Liver (tissue), 9 donors: ENCODE data around the gene PLA2G4B. TPM values are rescaled to one million over a fixed set of nuclear protein-coding genes. Genes with fewer than 3 reads are reported as not detected.

Experiments
- DNase-seq: peaks from one replicate; pipeline ENCODE4 v3.0.0-alpha.2; 2017; ENCODE audit warnings: low spot score
- H3K27ac ChIP-seq, 2 donors: one replicate each; pipeline ENCODE4 v1.7.0; 2013; ENCODE audit warnings: inconsistent platforms in 2 of 2, low read length in 2 of 2, control low read depth in 1 of 2, low read depth in 1 of 2, mild to moderate bottlenecking in 1 of 2
- H3K27me3 ChIP-seq, 4 donors: one replicate each; pipeline versions ENCODE4 v1.6.1 to v1.7.0; 2013; ENCODE audit warnings: low read length in 3 of 4, inconsistent platforms in 1 of 4, mild to moderate bottlenecking in 1 of 4, moderate library complexity in 1 of 4; ENCODE audit not compliant: control insufficient read depth in 4 of 4, insufficient read depth in 4 of 4
- H3K36me3 ChIP-seq, 4 donors: one replicate each; pipeline versions ENCODE4 v1.6.1 to v1.7.0; 2013; ENCODE audit warnings: low read length in 3 of 4, mild to moderate bottlenecking in 3 of 4, low read depth in 1 of 4, moderate library complexity in 1 of 4; ENCODE audit not compliant: control insufficient read depth in 4 of 4, insufficient read depth in 3 of 4
- H3K4me1 ChIP-seq, 4 donors: one replicate each; pipeline versions ENCODE4 v1.6.1 to v1.7.0; 2013; ENCODE audit warnings: low read length in 3 of 4, mild to moderate bottlenecking in 3 of 4, moderate library complexity in 1 of 4; ENCODE audit not compliant: control insufficient read depth in 4 of 4, insufficient read depth in 4 of 4
- H3K4me3 ChIP-seq, 3 donors: one replicate each; pipeline versions ENCODE4 v1.6.1 to v1.7.0; 2013; ENCODE audit warnings: low read length in 3 of 3, control low read depth in 1 of 3, low read depth in 1 of 3, mild to moderate bottlenecking in 1 of 3
- H3K9ac ChIP-seq, 2 donors: one replicate each; pipeline ENCODE4 v1.7.0; 2013; ENCODE audit warnings: low read length in 2 of 2, mild to moderate bottlenecking in 2 of 2, moderate library complexity in 2 of 2, control low read depth in 1 of 2, low read depth in 1 of 2
- H3K9me3 ChIP-seq, 4 donors: one replicate each; pipeline versions ENCODE4 v1.6.1 to v1.7.0; 2013; ENCODE audit warnings: low read length in 3 of 4; ENCODE audit not compliant: control insufficient read depth in 4 of 4
- CTCF ChIP-seq: fragments of 150-350 bp; IDR thresholded peaks from 2 replicates; pipeline ENCODE4 v1.5.1; 2017; ENCODE audit warnings: improper control_type of control experiment, low read depth, low read length; ENCODE audit not compliant: missing input control
- EGR1 ChIP-seq, 2 donors: IDR thresholded peaks; 2 replicates each; pipeline ENCODE4 v1.6.1; 2016 to 2018; ENCODE audit warnings: antibody characterized with exemption in 2 of 2, low read depth in 2 of 2
- FOXA1 ChIP-seq: IDR thresholded peaks from 2 replicates; pipeline ENCODE4 v1.6.1; 2016; ENCODE audit warnings: antibody characterized with exemption
- FOXA2 ChIP-seq: IDR thresholded peaks from 2 replicates; pipeline ENCODE4 v1.6.1; 2016; ENCODE audit warnings: antibody characterized with exemption
- GABPA ChIP-seq, 2 donors: IDR thresholded peaks in 1 of 2; conservative IDR thresholded peaks in 1 of 2; 2 replicates each; pipeline ENCODE4 v1.6.1; 2016; ENCODE audit warnings: antibody characterized with exemption in 2 of 2, mild to moderate bottlenecking in 1 of 2, moderate library complexity in 1 of 2
- HNF4A ChIP-seq, 2 donors: conservative IDR thresholded peaks; 2 replicates each; pipeline ENCODE4 v1.6.1; 2016; ENCODE audit warnings: antibody characterized with exemption in 2 of 2, mild to moderate bottlenecking in 2 of 2
- HNF4G ChIP-seq: IDR thresholded peaks from 2 replicates; pipeline ENCODE4 v1.6.1; 2016; ENCODE audit warnings: antibody characterized with exemption
- JUND ChIP-seq, 2 donors: IDR thresholded peaks; 2 replicates each; pipeline ENCODE4 v1.6.1; 2016; ENCODE audit warnings: antibody characterized with exemption in 2 of 2
- NR2F2 ChIP-seq: IDR thresholded peaks from 2 replicates; pipeline ENCODE4 v1.6.1; 2016; ENCODE audit warnings: antibody characterized with exemption
- RAD21 ChIP-seq, 2 donors: IDR thresholded peaks; 2 replicates each; pipeline ENCODE4 v1.6.1; 2016; ENCODE audit warnings: antibody characterized with exemption in 2 of 2, mild to moderate bottlenecking in 2 of 2
- RXRA ChIP-seq, 2 donors: IDR thresholded peaks; 2 replicates each; pipeline ENCODE4 v1.6.1; 2017 to 2018; ENCODE audit warnings: antibody characterized with exemption in 2 of 2, mild to moderate bottlenecking in 1 of 2
- SP1 ChIP-seq: IDR thresholded peaks from 2 replicates; pipeline ENCODE4 v1.6.1; 2018; ENCODE audit warnings: antibody characterized with exemption, mild to moderate bottlenecking
- TAF1 ChIP-seq: conservative IDR thresholded peaks from 2 replicates; pipeline ENCODE4 v1.6.1; 2016; ENCODE audit warnings: antibody characterized with exemption, mild to moderate bottlenecking
- YY1 ChIP-seq: IDR thresholded peaks from 2 replicates; pipeline ENCODE4 v1.6.1; 2016; ENCODE audit warnings: antibody characterized with exemption, mild to moderate bottlenecking
- WGBS: extraction: QIAGEN DNeasy Blood & Tissue Kit; methylation state at CpG from one replicate; pipeline ENCODE4 v1.1.7; 2013; 5-methylcytosine and 5-hydroxymethylcytosine counted together
- polyA plus RNA-seq, 2 donors: library from polyadenylated mRNA; stranded (reverse) in 1 of 2; unstranded in 1 of 2; fragments of 200-250 nt in 1 of 2; fragments of >200 nt in 1 of 2; fragmentation: Nextera tagmentation in 1 of 2; extraction: Ambion mirVana in 1 of 2; gene quantifications; one replicate each; pipeline versions ENCODE4 v1.2.1 to v1.2.3, GENCODE V29; 2013 to 2015
- total RNA-seq, 2 donors: library from RNA; depleted of rRNA; stranded (reverse); fragments of >200 nt; gene quantifications; one replicate each; pipeline ENCODE4 v1.2.3, GENCODE V29; 2014
- TF ChIP-seq, protein P1 (sequence below): IDR thresholded peaks from 2 replicates; pipeline ENCODE4 v1.6.1; 2016; ENCODE audit warnings: antibody characterized with exemption, mild to moderate bottlenecking
- TF ChIP-seq, protein P2 (sequence below): IDR thresholded peaks from 2 replicates; pipeline ENCODE4 v1.6.1; 2016; ENCODE audit warnings: antibody characterized with exemption
- TF ChIP-seq, protein P3 (sequence below): IDR thresholded peaks from 2 replicates; pipeline ENCODE4 v1.6.1; 2016; ENCODE audit warnings: antibody characterized with exemption
- TF ChIP-seq, protein P4 (sequence below): IDR thresholded peaks from 2 replicates; pipeline ENCODE4 v1.6.1; 2016; ENCODE audit warnings: antibody characterized with exemption
- donor health status: healthy.
- donor health status: healthy.
- donor health status: healthy.
- donor health status: healthy.
- donor health status: healthy.

The PLA2G4B gene
- total and polyA plus RNA-seq, 4 donors, result 0.33 to 3.6 (median 2.3) TPM

DNA sequence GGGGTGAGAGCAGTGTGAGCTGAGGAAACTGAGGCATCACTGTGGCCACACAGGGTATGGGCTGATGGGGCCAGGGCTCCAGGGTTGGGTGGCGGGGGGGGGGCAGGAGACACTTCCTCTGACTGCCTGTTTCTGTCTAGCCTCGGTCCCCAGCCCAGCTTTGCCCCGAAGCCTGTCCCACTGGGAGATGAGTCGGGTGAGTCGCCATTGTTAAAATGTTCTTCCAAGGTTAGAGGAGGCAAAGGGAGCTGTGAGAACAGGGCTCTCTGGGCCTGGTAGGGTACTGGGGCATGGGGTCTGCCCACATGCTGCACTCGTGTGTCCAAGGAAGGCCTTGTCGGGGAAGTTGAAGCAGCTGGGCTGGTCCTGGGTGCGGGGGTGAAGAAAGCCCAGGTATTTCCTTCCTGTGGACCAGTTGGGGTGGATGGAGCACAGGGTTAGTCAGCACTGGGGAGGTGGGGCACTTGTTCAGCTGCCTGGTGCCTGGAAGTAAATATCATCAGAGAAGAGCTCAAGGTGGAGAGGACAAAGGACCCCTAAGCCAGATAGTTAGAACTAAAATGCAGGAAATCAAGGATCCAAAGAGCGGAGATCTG lies 19.1 kb upstream of the PLA2G4B start:
- H3K27ac ChIP-seq, result no peak overlapping the region
- no peak overlapping the region for H3K9ac ChIP-seq
- no peak overlapping the region for H3K4me3 ChIP-seq
- H3K9me3 ChIP-seq, result no peaks in the 10 kb centered on the region
- H3K4me1 ChIP-seq, result no peaks in the 10 kb centered on the region
- no peak for DNase-seq
- no peaks in the 10 kb centered on the region for H3K27me3 ChIP-seq
- WGBS, result 92% methylated on average over 9 of the region's 9 CpGs
- H3K36me3 ChIP-seq, result peaks cover 3 to 57% (median 17%) of the 10 kb centered on the region in 4 donors
- TF ChIP-seq HNF4G (no peak), NR2F2 (no peak), RXRA (IDR thresholded peaks at IDR 0.05) (no peak), HNF4A (conservative IDR thresholded peaks at IDR 0.05) (no peak), FOXA2 (no peak), YY1 (no peak), FOXA1 (no peak), CTCF (no peak), JUND (IDR thresholded peaks at IDR 0.05) (no peak), GABPA (IDR thresholded peaks at IDR 0.05 in 1 of 2, conservative IDR thresholded peaks at IDR 0.05 in 1 of 2) (no peak), SP1 (no peak), RAD21 (IDR thresholded peaks at IDR 0.05) (no peak), EGR1 (IDR thresholded peaks at IDR 0.05; ENCODE audit: low read depth in 2 of 2) (no peak), TAF1 (no peak)
- TF ChIP-seq, protein P1, sequence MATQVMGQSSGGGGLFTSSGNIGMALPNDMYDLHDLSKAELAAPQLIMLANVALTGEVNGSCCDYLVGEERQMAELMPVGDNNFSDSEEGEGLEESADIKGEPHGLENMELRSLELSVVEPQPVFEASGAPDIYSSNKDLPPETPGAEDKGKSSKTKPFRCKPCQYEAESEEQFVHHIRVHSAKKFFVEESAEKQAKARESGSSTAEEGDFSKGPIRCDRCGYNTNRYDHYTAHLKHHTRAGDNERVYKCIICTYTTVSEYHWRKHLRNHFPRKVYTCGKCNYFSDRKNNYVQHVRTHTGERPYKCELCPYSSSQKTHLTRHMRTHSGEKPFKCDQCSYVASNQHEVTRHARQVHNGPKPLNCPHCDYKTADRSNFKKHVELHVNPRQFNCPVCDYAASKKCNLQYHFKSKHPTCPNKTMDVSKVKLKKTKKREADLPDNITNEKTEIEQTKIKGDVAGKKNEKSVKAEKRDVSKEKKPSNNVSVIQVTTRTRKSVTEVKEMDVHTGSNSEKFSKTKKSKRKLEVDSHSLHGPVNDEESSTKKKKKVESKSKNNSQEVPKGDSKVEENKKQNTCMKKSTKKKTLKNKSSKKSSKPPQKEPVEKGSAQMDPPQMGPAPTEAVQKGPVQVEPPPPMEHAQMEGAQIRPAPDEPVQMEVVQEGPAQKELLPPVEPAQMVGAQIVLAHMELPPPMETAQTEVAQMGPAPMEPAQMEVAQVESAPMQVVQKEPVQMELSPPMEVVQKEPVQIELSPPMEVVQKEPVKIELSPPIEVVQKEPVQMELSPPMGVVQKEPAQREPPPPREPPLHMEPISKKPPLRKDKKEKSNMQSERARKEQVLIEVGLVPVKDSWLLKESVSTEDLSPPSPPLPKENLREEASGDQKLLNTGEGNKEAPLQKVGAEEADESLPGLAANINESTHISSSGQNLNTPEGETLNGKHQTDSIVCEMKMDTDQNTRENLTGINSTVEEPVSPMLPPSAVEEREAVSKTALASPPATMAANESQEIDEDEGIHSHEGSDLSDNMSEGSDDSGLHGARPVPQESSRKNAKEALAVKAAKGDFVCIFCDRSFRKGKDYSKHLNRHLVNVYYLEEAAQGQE, result no peak
- TF ChIP-seq, protein P2, sequence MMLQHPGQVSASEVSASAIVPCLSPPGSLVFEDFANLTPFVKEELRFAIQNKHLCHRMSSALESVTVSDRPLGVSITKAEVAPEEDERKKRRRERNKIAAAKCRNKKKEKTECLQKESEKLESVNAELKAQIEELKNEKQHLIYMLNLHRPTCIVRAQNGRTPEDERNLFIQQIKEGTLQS, result no peak
- TF ChIP-seq, protein P3, sequence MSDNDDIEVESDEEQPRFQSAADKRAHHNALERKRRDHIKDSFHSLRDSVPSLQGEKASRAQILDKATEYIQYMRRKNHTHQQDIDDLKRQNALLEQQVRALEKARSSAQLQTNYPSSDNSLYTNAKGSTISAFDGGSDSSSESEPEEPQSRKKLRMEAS, result no peak
- TF ChIP-seq, protein P4, sequence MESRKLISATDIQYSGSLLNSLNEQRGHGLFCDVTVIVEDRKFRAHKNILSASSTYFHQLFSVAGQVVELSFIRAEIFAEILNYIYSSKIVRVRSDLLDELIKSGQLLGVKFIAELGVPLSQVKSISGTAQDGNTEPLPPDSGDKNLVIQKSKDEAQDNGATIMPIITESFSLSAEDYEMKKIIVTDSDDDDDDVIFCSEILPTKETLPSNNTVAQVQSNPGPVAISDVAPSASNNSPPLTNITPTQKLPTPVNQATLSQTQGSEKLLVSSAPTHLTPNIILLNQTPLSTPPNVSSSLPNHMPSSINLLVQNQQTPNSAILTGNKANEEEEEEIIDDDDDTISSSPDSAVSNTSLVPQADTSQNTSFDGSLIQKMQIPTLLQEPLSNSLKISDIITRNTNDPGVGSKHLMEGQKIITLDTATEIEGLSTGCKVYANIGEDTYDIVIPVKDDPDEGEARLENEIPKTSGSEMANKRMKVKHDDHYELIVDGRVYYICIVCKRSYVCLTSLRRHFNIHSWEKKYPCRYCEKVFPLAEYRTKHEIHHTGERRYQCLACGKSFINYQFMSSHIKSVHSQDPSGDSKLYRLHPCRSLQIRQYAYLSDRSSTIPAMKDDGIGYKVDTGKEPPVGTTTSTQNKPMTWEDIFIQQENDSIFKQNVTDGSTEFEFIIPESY, result no peak
